Hepatocyte (in vitro differentiated cells): ENCODE results near the gene SYT7.

ENCODE experiments used
- CTCF ChIP-seq: fragments of 200-600 bp; sonication (generic); IDR thresholded peaks from 2 replicates; pipeline ENCODE4 v1.5.1; 2016; ENCODE audit warnings: antibody characterized with exemption, mild to moderate bottlenecking; ENCODE audit not compliant: poor library complexity
- EZH2 ChIP-seq: fragments of 200-600 bp; sonication (generic); IDR thresholded peaks from 2 replicates; pipeline ENCODE4 v1.6.1; 2016; ENCODE audit warnings: antibody characterized with exemption, mild to moderate bottlenecking, borderline replicate concordance
- EZH2phosphoT487 ChIP-seq: fragments of 200-600 bp; sonication (generic); IDR thresholded peaks from one replicate; pipeline ENCODE4 v1.6.1; 2018; ENCODE audit warnings: antibody characterized with exemption, mild to moderate bottlenecking, low read depth, moderate library complexity; ENCODE audit not compliant: unreplicated experiment, severe bottlenecking

GRCh38 chr11:61533039-61533375 lies 47.9 kb downstream of the SYT7 start:
- TF ChIP-seq CTCF (no peak), EZH2 (no peak), EZH2phosphoT487 (no peak)
